ENCODE measurements around the gene SPOPL. TPM values are rescaled to one million over a fixed set of nuclear protein-coding genes. Genes with fewer than 3 reads are reported as not detected.
A peak's percentile ranks its signal among the peaks of the same experiment; 100 is the strongest.

SPOPL gene
- total RNA-seq (10 to 100 TPM; 10.7 to 25.7 (median 12.5) TPM), polyA plus RNA-seq (1 to 10 TPM in 1 of 2 donors, under 1 TPM in 1; 0.44 to 1.0 TPM), total RNA-seq (14.7 reads per million, percentile 44 among the genes with 10 or more reads in this experiment)

DNA sequence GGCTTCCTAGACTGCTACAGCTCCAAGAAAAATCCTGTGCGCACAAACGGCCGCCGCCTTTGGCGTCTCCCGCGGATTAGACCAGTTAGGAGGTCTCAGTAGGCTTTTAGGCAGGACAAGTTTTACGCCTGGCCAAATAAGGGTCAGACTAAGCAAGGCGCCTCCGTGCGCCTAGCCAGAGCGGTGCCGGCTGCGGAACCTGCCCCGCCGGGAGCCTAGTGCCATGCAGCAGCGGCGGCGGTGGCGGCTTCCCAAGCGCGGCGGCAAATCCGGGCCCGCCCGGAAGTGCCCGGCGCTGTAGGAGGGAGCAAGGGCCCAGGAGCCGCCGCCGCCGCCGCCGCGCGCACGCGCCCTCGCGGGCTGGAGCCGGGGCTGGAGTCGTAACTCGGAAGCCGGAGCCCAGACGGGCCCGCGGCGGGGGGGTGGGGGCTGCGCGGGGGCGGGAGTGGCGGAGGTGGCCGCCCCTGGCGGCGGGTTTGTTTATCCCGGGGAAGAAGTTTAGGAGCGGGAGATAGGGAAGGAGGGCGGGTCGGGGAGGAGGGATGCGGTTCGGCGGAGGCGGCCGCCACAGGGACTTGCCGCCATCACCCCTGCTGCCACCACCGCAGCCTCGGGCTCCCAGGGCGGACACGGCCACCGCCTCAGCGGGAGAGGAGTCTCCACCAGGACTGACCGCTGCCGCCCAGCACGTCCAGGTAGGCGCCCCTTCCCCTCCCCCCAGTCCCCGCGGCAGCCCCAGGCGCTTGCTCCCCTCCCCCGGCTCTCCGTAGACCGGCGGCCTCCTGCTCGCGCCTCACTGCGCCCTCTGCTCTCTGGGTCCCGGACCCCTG, at the start of gene SPOPL:
Gene SPOPL, plus strand, starts transcription at position 346 of the 830 bp plus-strand sequence. CDS start 48,447 bp downstream, outside the sequence.
- ChIA-PET POLR2A (no interaction called here), CTCF (no interaction called here)
- H3K9me3 ChIP-seq (ENCODE audit: control insufficient read depth in 2 of 3, low read length in 3 of 3), result no peaks in the 10 kb centered on the region
- Mint-ChIP-seq H3K9me3 (no peaks in the 10 kb centered on the region), H3K4me1 (peaks cover 29 to 50% (median 44%) of the 10 kb centered on the region in 7 donors), H3K27ac (peak within 1 kb of the TSS; percentile 71 to 97 (median 87)), H3K4me3 (peak within 1 kb of the TSS; percentile 90 to 99 (median 96)), H3K36me3 (peaks cover 0 to 4% (median 2%) of the 10 kb centered on the region in 5 donors), H3K27me3 (peaks cover 0 to 4% (median 0%) of the 10 kb centered on the region in 5 donors)
- H3K4me1 ChIP-seq (ENCODE audit: control insufficient read depth in 2 of 2, insufficient read depth in 2 of 2, low read length in 2 of 2), result peaks cover 11 to 20% of the 10 kb centered on the region in 2 donors
- H3K27ac ChIP-seq (ENCODE audit: low read depth, low read length), result peak within 1 kb of the TSS; percentile 61
- DNase-seq, result peak; percentile 67 to 90 (median 78)
- peak; percentile 93 for ATAC-seq
- peaks cover 0 to 5% (median 0%) of the 10 kb centered on the region in 3 experiments for H3K36me3 ChIP-seq (ENCODE audit: control insufficient read depth in 2 of 3, insufficient read depth in 3 of 3, low read length in 3 of 3)
- peak within 1 kb of the TSS; percentile 86 for H3K4me3 ChIP-seq (ENCODE audit: low read length)
- no peaks in the 10 kb centered on the region for H3K27me3 ChIP-seq (ENCODE audit: control insufficient read depth in 2 of 2, insufficient read depth in 2 of 2, low read length in 2 of 2)
- intact Hi-C loops (cut with micrococcal nuclease), result loop anchor here in 1 of 2 donors (2.0 kb wide), 1 partner anchor 15 kb away; no protein-coding TSS in a partner anchor

DNA sequence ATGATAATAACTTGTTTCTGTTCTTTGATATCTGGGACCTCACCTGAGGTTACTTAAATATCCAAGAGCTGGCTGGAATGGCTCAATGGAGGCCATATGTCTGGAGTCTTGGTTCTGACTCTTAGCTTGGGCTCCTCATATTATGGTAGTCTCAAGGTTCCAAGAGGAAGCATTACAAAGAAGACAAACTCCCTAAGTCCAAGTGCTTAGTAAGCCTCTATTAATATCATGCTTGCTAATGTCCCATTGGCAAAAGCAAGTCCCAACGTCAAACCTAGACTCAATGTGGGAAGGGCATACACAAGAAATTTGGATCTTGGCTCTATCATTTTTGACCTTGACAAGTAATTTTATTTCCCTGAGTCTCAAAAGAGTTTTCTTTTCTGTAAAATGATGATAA, 49.2 kb upstream of the SPOPL start:
- peaks cover 0 to 1% (median 0%) of the 10 kb centered on the region in 7 donors for H3K4me1 Mint-ChIP-seq
- intact Hi-C loops (cut with micrococcal nuclease), result no loop called here
- H3K4me3 Mint-ChIP-seq, result no peak overlapping the region
- H3K36me3 Mint-ChIP-seq, result peaks cover 0 to 4% (median under 1%) of the 10 kb centered on the region in 5 donors
- Histone ChIP-seq H3K4me3 (ENCODE audit: low read length) (no peak overlapping the region), H3K27me3 (ENCODE audit: control insufficient read depth in 2 of 2, insufficient read depth in 2 of 2, low read length in 2 of 2) (no peaks in the 10 kb centered on the region), H3K36me3 (ENCODE audit: control insufficient read depth in 2 of 3, insufficient read depth in 3 of 3, low read length in 3 of 3) (no peaks in the 10 kb centered on the region), H3K4me1 (ENCODE audit: control insufficient read depth in 2 of 2, insufficient read depth in 2 of 2, low read length in 2 of 2) (no peaks in the 10 kb centered on the region), H3K27ac (ENCODE audit: low read depth, low read length) (no peak overlapping the region), H3K9me3 (ENCODE audit: control insufficient read depth in 2 of 3, low read length in 3 of 3) (no peaks in the 10 kb centered on the region)
- H3K27ac Mint-ChIP-seq, result no peak overlapping the region
- DNase-seq (no peak), ATAC-seq (no peak)
- peaks cover 0 to 14% (median 5%) of the 10 kb centered on the region in 11 donors for H3K9me3 Mint-ChIP-seq
- CTCF ChIA-PET, result no interaction called here
- POLR2A ChIA-PET, result no interaction called here
- H3K27me3 Mint-ChIP-seq, result peaks cover 0 to 9% (median 3%) of the 10 kb centered on the region in 5 donors

DNA sequence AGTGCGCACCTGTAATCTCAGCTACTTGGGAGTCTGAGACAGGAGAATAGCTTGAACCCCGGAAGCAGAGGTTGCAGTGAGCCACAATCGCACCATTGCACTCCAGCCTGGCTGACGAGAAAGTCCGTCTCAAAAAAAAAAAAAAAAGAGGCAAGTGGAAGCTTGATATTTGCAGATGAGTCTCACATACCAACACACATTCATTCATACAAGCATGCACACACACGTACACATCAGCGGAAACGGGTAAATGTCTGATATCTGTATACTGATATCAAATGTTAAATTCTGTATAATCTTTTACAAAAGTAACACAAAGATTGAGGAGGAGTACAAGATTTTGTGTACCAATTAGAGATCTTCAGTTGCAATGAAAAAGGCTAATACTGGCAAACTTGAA, 47.8 kb upstream of the SPOPL start:
- no peaks in the 10 kb centered on the region for H3K9me3 ChIP-seq (ENCODE audit: control insufficient read depth in 2 of 3, low read length in 3 of 3)
- H3K27ac ChIP-seq (ENCODE audit: low read depth, low read length), result no peak overlapping the region
- Mint-ChIP-seq H3K27ac (no peak overlapping the region), H3K27me3 (peaks cover 0 to 9% (median 3%) of the 10 kb centered on the region in 5 donors), H3K36me3 (peaks cover 0 to 5% (median 3%) of the 10 kb centered on the region in 5 donors), H3K4me3 (no peak overlapping the region), H3K4me1 (peaks cover 0 to 1% (median 0%) of the 10 kb centered on the region in 7 donors), H3K9me3 (peaks cover 4 to 28% (median 8%) of the 10 kb centered on the region in 11 donors)
- H3K4me3 ChIP-seq (ENCODE audit: low read length), result no peak overlapping the region
- ATAC-seq (no peak), DNase-seq (no peak)
- no peaks in the 10 kb centered on the region for H3K36me3 ChIP-seq (ENCODE audit: control insufficient read depth in 2 of 3, insufficient read depth in 3 of 3, low read length in 3 of 3)
- intact Hi-C loops (cut with micrococcal nuclease), result no loop called here
- H3K4me1 ChIP-seq (ENCODE audit: control insufficient read depth in 2 of 2, insufficient read depth in 2 of 2, low read length in 2 of 2), result no peaks in the 10 kb centered on the region
- POLR2A ChIA-PET, result no interaction called here
- CTCF ChIA-PET, result no interaction called here
- no peaks in the 10 kb centered on the region for H3K27me3 ChIP-seq (ENCODE audit: control insufficient read depth in 2 of 2, insufficient read depth in 2 of 2, low read length in 2 of 2)

DNA sequence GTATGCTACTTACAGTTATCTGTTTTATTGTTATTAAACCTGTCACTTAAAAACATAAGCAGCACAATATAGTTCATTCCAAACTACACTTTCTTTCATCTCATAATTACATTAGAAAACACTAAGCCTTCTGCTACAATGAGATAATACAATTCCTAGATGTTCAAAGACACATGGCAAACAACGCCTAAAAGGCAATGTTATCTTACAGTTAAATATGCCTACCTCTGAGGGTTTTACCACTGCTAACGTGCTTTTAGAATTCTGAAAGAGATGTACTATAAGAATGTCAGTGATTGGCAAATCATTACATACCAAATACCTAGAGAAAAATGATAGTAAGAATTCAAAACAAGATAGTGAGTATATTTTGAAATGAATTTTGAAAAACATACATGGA, 46.8 kb upstream of the SPOPL start:
- Mint-ChIP-seq H3K27ac (no peak overlapping the region), H3K36me3 (peaks cover 0 to 10% (median 4%) of the 10 kb centered on the region in 5 donors), H3K9me3 (peaks cover 6 to 36% (median 14%) of the 10 kb centered on the region in 11 donors), H3K27me3 (peaks cover 0 to 9% (median 3%) of the 10 kb centered on the region in 5 donors), H3K4me3 (no peak overlapping the region), H3K4me1 (peaks cover 0 to 1% (median 0%) of the 10 kb centered on the region in 7 donors)
- Histone ChIP-seq H3K4me1 (ENCODE audit: control insufficient read depth in 2 of 2, insufficient read depth in 2 of 2, low read length in 2 of 2) (no peaks in the 10 kb centered on the region), H3K27me3 (ENCODE audit: control insufficient read depth in 2 of 2, insufficient read depth in 2 of 2, low read length in 2 of 2) (no peaks in the 10 kb centered on the region), H3K36me3 (ENCODE audit: control insufficient read depth in 2 of 3, insufficient read depth in 3 of 3, low read length in 3 of 3) (no peaks in the 10 kb centered on the region), H3K4me3 (ENCODE audit: low read length) (no peak overlapping the region), H3K9me3 (ENCODE audit: control insufficient read depth in 2 of 3, low read length in 3 of 3) (no peaks in the 10 kb centered on the region), H3K27ac (ENCODE audit: low read depth, low read length) (no peak overlapping the region)
- CTCF ChIA-PET, result no interaction called here
- POLR2A ChIA-PET, result no interaction called here
- intact Hi-C loops (cut with micrococcal nuclease), result no loop called here
- no peak for DNase-seq
- no peak for ATAC-seq

DNA sequence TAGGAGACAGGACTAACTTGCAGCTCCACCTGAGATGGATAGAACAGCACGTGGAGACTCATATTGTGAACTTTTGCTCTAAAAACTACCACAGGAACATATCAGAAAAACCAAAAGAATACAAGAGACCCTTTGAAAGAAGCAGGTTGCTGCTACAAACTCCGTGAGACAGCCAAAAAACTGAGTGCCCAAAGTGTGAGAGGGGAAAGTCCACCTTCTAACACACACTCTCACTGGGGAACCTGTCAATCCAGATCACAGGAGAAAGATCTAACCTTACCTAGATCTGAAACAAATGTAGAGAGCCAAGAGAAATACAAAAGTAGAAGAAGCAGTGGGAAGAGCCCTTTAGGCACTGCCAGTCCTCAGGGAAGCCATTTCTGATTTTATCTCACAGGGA, 46.3 kb upstream of the SPOPL start:
- Histone ChIP-seq H3K27ac (ENCODE audit: low read depth, low read length) (no peak overlapping the region), H3K4me1 (ENCODE audit: control insufficient read depth in 2 of 2, insufficient read depth in 2 of 2, low read length in 2 of 2) (no peaks in the 10 kb centered on the region), H3K36me3 (ENCODE audit: control insufficient read depth in 2 of 3, insufficient read depth in 3 of 3, low read length in 3 of 3) (no peaks in the 10 kb centered on the region), H3K27me3 (ENCODE audit: control insufficient read depth in 2 of 2, insufficient read depth in 2 of 2, low read length in 2 of 2) (no peaks in the 10 kb centered on the region), H3K9me3 (ENCODE audit: control insufficient read depth in 2 of 3, low read length in 3 of 3) (no peaks in the 10 kb centered on the region), H3K4me3 (ENCODE audit: low read length) (no peak overlapping the region)
- no peak overlapping the region for H3K27ac Mint-ChIP-seq
- peaks cover 0 to 14% (median 4%) of the 10 kb centered on the region in 5 donors for H3K36me3 Mint-ChIP-seq
- intact Hi-C loops (cut with micrococcal nuclease), result no loop called here
- ChIA-PET CTCF (no interaction called here), POLR2A (no interaction called here)
- ATAC-seq (no peak), DNase-seq (no peak)
- peaks cover 6 to 41% (median 17%) of the 10 kb centered on the region in 11 donors for H3K9me3 Mint-ChIP-seq
- H3K4me3 Mint-ChIP-seq, result no peak overlapping the region
- peaks cover 0 to 9% (median 3%) of the 10 kb centered on the region in 5 donors for H3K27me3 Mint-ChIP-seq
- peaks cover 0 to 1% (median 0%) of the 10 kb centered on the region in 7 donors for H3K4me1 Mint-ChIP-seq

DNA sequence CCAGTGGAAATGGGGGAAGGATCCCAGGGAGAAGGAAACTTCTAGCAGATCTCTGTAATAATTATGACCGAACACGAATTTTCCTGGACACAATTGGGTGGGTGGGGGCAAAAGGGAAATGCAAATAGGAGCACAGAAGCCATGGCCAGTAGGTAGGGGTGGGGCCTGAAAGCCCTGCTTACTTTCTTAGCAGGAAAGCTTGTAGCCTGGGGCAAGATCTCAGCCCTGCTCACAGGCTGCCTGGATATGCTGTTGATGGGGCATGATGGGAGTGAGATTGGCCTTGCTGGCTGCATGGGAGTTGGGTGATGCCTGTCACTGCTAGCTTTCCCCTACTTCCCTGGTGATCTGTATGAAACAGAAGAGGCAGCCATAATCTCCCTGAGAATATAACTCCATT, 45.9 kb upstream of the SPOPL start:
- Histone ChIP-seq H3K27ac (ENCODE audit: low read depth, low read length) (no peak overlapping the region), H3K9me3 (ENCODE audit: control insufficient read depth in 2 of 3, low read length in 3 of 3) (no peaks in the 10 kb centered on the region), H3K4me1 (ENCODE audit: control insufficient read depth in 2 of 2, insufficient read depth in 2 of 2, low read length in 2 of 2) (no peaks in the 10 kb centered on the region), H3K36me3 (ENCODE audit: control insufficient read depth in 2 of 3, insufficient read depth in 3 of 3, low read length in 3 of 3) (no peaks in the 10 kb centered on the region), H3K4me3 (ENCODE audit: low read length) (no peak overlapping the region), H3K27me3 (ENCODE audit: control insufficient read depth in 2 of 2, insufficient read depth in 2 of 2, low read length in 2 of 2) (no peaks in the 10 kb centered on the region)
- intact Hi-C loops (cut with micrococcal nuclease), result no loop called here
- no peak overlapping the region for H3K27ac Mint-ChIP-seq
- POLR2A ChIA-PET, result no interaction called here
- H3K27me3 Mint-ChIP-seq, result peaks cover 0 to 9% (median 3%) of the 10 kb centered on the region in 5 donors
- CTCF ChIA-PET, result no interaction called here
- H3K9me3 Mint-ChIP-seq, result peaks cover 6 to 45% (median 20%) of the 10 kb centered on the region in 11 donors
- peaks cover 0 to 14% (median 4%) of the 10 kb centered on the region in 5 donors for H3K36me3 Mint-ChIP-seq
- H3K4me3 Mint-ChIP-seq, result no peak overlapping the region
- H3K4me1 Mint-ChIP-seq, result no peaks in the 10 kb centered on the region
- DNase-seq, result no peak
- ATAC-seq, result no peak
